Right ventricle myocardium inferior (tissue), 1 donor: ENCODE measurements around the gene PLPP4. TPM values are rescaled to one million over a fixed set of nuclear protein-coding genes. Genes with fewer than 3 reads are reported as not detected.

Experiments used
- ATAC-seq: fragments of 200-7000 bp; cut with Tn5 transposase; one replicate; pipeline ENCODE4 v1.9.1; 2020; ENCODE audit warnings: mild to moderate bottlenecking, moderate library complexity
- DNase-seq: peaks from one replicate; pipeline ENCODE4 v3.0.0; 2021; ENCODE audit errors: missing footprints
- intact Hi-C: fragments of 100-400 bp; cut with DNase I; formaldehyde crosslinking; loops from one replicate; pipeline ENCODE4 v1.11.0; 2022
- total RNA-seq: library from RNA; stranded (reverse); fragmentation: NEBNext Ultra II Directional; extraction: Animal tissue kit (Norgen Biotek cat#: 25700); gene quantifications from one replicate; pipeline ENCODE4 v1.2.1, GENCODE V29; 2021
- donor health status: DM: no; HTN: yes; CAD: no; lungs with severe emphysema.

Gene PLPP4
- total RNA-seq, 1 donor from 2014 or later = not detected

DNA sequence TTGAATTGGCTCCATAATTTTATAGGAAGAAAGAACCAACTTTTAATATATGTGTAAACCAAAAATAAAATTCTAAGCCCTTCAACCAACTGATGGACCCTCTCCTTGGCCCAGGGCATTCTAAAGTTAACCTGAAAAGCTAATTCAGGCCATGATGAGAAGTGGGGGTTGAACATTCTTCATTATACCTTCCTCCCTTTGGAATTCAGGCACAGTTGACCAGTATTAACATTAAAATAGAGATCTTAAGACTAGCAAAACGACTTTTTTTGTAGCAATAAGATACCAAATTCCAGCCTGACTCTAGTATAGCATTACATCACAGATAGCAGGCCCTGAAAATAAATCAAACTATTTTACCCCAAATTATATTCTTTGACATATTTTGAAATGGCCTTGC is 173.2 kb downstream of the PLPP4 start:
- intact Hi-C loops = no loop called here
- DNase-seq (no peak), ATAC-seq (no peak)

DNA sequence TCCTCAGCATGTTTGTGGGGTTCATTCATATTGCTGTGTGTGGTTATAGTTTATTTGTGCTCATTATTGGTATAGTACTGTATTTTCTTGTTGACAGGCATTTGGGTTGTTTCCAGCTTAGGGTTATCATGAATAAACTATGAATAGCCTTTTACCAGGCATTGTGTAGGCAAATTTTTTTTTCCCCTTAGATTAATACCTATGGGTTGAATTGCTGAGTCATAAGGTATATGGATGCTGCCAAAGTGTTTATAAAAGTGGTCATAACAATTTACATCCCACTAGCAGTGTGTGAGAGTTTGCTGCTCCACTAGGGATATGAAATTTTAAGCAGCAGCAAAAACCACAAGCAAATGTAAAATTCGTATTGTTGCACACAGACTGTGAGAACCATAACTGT is 175.0 kb downstream of the PLPP4 start:
- DNase-seq (no peak), ATAC-seq (no peak)
- intact Hi-C loops = no loop called here

DNA sequence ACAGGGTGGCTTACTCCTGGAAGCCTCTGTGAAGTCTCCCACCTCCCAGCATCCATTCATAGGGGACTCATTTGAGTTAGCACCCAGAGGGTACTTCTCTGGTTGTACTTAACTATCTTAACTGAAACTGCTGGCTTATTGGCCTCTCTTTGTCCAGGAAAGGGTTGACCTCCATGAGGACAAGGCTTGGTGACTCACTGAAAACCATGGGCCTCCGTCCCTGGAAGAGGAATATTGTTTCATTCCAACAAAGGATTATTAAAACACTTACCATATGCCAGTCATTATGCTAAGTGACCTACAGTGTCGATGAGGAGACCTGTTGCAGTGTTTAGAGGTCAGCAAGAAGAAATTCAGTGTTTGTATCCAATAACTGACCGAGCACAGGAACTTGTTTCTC is 175.9 kb downstream of the PLPP4 start:
- no peak for DNase-seq
- intact Hi-C loops = no loop called here

DNA sequence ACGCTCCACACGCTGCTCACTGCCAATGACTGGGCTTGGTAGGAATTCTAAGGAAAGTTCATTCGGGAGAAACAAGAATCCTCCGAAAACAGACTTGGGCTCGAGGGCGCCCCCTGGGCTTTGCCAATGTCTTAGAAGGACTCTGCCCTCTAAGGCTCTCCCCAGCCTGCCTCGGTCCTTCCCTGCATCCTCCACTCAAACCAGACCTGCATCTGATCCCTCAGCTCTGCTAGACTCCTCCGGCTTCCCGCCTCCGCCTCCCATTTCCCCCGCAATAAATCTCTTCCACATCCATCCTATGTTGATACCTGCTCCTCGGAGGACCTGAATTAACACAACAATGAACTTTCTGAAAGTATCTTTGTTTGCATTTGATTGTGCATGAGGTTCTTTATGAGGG is 177.6 kb downstream of the PLPP4 start:
- intact Hi-C loops = no loop called here
- no peak for ATAC-seq
- no peak for DNase-seq

More for the DNA sequence above, 175.9 kb downstream of the PLPP4 start:
- ATAC-seq = no peak
